Activated CD4-positive, alpha-beta T cell treated with anti-CD3 and anti-CD28 coated beads, Interleukin-2, amount 50 U/mL, for 48 hours (primary cell): ENCODE results near the gene SMOC1.

Experiments
- DNase-seq, 2 experiments: peaks; one replicate each; pipeline ENCODE4 v3.0.0-alpha.2; 2020

The SMOC1 gene, protein sequence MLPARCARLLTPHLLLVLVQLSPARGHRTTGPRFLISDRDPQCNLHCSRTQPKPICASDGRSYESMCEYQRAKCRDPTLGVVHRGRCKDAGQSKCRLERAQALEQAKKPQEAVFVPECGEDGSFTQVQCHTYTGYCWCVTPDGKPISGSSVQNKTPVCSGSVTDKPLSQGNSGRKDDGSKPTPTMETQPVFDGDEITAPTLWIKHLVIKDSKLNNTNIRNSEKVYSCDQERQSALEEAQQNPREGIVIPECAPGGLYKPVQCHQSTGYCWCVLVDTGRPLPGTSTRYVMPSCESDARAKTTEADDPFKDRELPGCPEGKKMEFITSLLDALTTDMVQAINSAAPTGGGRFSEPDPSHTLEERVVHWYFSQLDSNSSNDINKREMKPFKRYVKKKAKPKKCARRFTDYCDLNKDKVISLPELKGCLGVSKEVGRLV

GRCh38 chr14:69879175-69880043 is at the start of gene SMOC1:
Gene SMOC1 (plus strand): TSS chr14:69879416. CDS start chr14:69879679, 263 bp downstream.
- peak; percentile 39 to 52 for DNase-seq

DNA sequence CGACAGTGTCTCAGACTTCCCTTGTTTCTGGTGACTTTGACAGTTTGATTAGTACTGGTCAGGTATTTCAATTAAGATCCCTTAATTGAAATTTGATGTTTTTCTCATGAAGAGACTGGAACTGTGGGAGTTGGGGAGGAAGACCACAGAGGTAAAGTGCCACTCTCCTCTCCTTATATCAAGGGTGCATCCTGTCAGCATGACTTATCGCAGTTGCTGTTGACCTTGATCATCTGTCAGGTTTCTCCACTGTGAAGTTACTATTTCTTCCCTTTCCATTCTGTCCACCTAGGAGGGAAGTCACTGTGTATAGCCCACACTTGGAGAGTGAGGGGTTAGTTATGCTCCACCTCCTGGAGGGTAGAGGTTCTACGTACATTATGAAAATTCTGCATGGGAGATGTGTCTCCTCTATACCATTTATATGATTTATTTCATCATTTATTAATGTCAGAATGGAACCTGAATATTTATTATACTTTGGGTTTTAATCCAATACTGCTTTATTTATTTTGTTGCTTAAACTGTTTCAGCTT is 40.3 kb upstream of the SMOC1 start:
- no peak for DNase-seq

DNA sequence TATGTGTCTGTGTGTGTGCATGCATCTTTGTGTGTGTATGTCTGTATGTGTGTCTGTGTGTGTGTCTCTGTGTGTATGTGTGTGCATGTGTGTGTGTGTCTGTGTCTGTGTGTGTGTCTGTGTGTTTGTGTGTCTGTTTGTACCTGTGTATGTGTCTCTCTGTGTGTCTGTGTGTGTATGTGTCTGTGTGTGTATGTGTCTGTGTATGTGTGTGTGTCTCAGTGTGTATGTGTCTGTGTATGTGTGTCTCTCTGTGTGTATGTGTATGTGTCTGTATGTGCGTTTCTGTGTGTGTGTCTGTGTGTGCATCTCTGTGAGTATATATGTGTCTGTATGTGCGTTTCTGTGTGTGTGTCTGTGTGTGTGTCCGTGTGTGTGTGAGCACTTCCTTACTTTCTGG is 39.6 kb upstream of the SMOC1 start:
- no peak for DNase-seq

DNA sequence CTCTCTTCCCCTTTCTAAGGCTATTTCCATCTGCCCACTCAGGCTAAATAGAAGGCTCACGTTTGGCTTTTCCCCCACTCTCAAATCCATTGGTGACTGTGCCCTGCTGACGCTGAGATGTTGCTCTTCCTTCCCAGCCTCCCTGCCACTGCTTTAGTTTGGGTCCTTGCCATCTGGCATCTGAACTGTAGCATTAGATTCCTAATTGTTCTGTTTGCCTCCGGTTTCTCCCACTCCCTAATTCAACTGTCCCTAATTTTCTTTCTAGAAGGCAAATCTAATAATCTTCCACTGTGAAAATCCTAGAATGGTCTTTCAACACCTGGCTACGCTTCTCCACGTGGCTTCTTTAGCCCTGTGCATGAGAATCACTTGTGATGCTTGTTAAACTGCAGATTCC is 37.6 kb upstream of the SMOC1 start:
- no peak for DNase-seq

DNA sequence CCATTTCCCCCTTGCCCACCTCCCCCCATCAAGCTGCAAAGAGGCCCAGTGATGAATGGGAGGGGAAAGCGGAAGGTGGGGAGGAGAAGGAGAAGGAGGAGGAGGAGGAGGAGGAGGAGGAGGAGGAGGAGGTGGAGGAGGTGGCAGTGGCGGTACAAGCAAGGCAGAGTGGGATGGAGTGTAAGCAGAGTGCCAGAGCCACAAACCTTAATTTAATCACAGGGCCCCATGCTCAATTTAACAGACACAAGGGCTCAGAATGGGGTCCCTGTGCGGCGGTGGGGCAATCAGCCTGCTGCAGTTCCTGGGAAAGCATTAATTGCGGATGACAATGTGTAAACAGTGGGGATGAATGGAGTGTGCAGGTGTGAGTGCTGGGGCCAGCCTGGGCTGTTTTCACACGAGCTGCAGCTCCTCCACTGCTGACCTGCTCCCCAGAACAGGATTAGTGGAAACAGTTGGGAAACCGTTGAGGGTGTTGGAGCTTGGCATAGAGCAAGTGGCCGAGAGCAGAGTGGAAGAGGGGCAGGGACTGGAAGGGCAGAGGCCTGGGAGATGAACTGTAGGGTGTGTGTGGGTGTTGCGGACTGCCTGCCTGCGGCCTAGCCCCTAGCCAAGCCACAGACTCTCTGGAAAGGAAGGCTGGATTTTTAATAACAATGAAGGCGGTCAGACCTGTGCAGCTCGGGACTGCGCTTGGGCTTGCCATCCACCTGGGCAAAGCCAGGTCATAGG is 36.4 kb upstream of the SMOC1 start:
- DNase-seq: no peak

DNA sequence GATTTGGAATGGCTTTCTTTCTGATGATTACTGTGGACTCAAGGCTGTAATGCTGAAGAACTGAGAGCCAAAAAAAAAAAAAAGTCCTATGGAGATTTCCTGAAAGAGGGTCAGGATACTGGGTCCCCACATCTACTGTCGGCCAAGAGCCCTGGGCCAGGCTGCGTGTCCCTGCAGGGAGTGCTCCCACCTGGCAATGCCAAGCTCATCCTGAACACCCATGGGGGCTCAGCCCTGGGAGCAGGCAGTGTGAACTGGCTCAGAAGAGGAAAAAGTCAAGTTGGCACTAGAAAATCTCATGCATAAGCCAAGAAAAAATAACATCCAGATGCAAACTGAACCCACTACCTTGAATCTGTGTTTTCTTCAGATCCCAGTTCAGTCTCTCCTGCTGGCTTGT is 35.0 kb upstream of the SMOC1 start:
- DNase-seq: no peak

- no peak for DNase-seq
These were observed 34.1 kb upstream of the SMOC1 start for GRCh38 chr14:69845050-69845581.

- no peak for DNase-seq
These were observed 33.4 kb upstream of the SMOC1 start for GRCh38 chr14:69845787-69846186.

DNA sequence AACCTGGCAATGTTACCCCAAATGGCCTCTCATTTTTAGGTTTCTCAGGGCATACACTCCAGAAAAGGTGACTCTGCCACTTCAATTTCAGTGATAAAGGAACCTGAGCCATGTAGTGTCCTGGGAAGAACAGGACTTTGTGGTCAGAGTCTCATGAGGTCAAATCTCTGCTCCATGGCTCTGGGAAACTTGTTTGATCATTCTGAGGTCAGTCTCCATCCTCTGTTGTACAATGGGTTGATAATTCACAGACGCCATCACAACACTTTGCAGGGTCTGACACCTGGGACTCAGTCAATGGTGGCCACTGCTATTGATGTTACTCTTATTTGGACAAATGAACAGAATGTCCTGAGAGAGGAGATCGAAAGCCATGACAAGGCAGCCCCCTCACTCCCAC is 31.1 kb upstream of the SMOC1 start:
- no peak for DNase-seq

DNA sequence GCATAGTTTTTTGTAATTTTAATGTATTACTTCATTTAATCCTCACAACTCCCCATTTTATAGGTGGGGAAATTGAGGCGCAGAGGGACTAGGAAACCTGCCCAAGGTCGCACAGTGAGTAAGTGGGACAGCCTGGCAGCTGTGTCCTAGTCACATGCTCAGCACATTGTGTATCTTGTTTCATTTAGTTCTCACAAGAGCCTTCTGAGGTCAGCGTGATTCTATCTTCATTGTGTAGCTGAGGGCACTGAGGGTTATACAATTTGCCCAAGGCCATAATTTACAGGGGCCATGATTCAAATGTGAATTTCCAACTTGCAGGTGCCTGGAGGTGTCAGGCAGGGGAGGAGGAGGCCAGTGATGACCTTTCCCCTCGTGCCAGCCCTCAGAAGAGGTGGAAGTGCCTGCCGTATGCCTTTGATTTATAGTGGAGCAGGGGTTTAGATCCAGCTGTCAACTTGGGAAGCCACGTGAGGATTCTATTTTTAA is 30.3 kb upstream of the SMOC1 start:
- no peak for DNase-seq

- no peak for DNase-seq
These were observed 29.0 kb upstream of the SMOC1 start for GRCh38 chr14:69850086-69850735.

GRCh38 chr14:69850736-69851112 is 28.5 kb upstream of the SMOC1 start:
- DNase-seq: no peak

GRCh38 chr14:69852531-69853321 is 26.5 kb upstream of the SMOC1 start:
- DNase-seq: no peak

GRCh38 chr14:69853774-69854173 is 25.4 kb upstream of the SMOC1 start:
- DNase-seq: no peak

- DNase-seq: no peak
These were observed 24.6 kb upstream of the SMOC1 start for GRCh38 chr14:69854598-69854997.

- no peak for DNase-seq
These were observed 23.9 kb upstream of the SMOC1 start for GRCh38 chr14:69855180-69855832.

DNA sequence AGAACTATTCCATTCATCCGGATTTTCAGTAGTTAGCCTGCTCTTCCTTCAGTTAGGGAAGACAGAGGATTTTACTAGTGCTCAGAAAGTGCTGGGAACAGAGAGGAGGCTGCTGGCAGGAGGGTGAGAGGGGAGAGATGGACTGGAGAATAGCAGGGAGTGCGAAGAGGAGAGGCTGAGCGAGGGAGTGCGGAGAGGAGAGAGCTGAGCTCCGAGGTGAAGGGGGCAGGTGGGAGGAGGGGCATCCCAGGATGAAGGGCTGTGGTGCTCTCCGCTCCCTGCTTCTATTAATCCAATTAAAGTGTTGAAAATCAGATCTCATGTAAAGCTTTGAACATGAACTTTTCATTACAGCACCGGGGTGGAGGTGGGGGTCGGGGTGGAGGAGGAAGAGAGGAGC is 20.4 kb upstream of the SMOC1 start:
- DNase-seq: no peak

- DNase-seq: no peak
These were observed 19.6 kb upstream of the SMOC1 start for GRCh38 chr14:69859591-69859990.

- DNase-seq: no peak
These were observed 19.0 kb upstream of the SMOC1 start for GRCh38 chr14:69860221-69860620.

GRCh38 chr14:69861025-69861569 is 18.1 kb upstream of the SMOC1 start:
- DNase-seq: no peak
